ENCODE measurements around the gene BHLHE40. TPM values are rescaled to one million over a fixed set of nuclear protein-coding genes. Genes with fewer than 3 reads are reported as not detected.
A peak's percentile ranks its signal among the peaks of the same experiment; 100 is the strongest.

The BHLHE40 gene
- total and polyA plus RNA-seq, 4 donors: 28.5 to 204 (median 88.4) TPM

DNA sequence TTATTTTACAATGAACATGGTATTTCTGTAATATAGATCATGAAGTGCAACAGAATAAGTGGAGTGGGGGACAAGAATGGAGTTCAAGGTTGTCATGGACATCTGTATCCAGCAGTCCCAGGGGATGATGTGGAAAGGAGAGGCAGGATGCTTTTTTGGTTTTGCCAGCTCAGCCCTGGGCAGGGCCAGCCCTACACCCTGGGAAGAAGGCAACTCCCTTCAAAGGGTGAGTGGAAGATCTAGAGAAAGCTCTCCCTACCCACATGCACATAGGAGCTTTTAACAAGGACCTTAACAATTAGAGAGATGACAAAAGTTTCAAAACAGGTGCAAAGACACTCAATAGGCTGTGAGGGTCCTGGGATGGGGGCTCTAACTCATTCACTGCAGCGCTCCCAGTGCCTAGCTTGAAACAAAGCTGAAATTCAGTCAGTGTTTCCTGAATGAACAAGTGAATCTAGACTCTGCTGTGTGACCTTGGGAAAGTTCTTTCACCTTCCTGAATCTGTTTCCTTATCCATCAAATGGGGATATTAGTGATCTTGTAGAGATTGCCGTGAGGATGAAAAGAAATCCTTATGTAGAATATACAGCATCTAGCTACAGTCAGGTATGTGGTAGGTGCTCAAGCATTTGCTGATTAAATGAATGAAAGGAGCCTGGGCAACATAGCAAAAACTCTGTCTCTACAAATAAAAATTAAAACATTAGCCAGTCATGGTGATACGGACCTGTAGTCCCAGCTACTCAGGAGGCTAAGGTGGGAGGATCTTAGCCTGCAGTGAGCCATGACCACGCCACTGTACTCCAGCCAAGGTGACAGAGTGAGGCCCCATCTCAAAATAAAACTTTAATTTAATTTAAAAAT is 14.3 kb downstream of the BHLHE40 start:
- ATAC-seq (ENCODE audit: insufficient read depth, low FRiP score) (no peak), DNase-seq (no peak)
- Histone ChIP-seq H3K27ac (ENCODE audit: low read depth in 1 of 2, low read length in 1 of 2) (no peak overlapping the region), H3K9ac (ENCODE audit: insufficient read depth in 1 of 2, low read length in 2 of 2) (no peak overlapping the region), H3K4me3 (no peak overlapping the region), H3K4me1 (ENCODE audit: control insufficient read depth in 5 of 5, insufficient read depth in 5 of 5, low read length in 5 of 5) (peaks cover 0 to 4% (median 0%) of the 10 kb centered on the region in 5 donors), H3K9me3 (ENCODE audit: control insufficient read depth in 4 of 4, insufficient read depth in 3 of 4, low read length in 3 of 4) (no peaks in the 10 kb centered on the region), H3K27me3 (ENCODE audit: control insufficient read depth in 3 of 3, insufficient read depth in 3 of 3, low read length in 2 of 3) (peaks cover 0 to 5% (median 0%) of the 10 kb centered on the region in 3 donors), H3K36me3 (ENCODE audit: control insufficient read depth in 4 of 4, insufficient read depth in 4 of 4, low read length in 4 of 4) (no peaks in the 10 kb centered on the region)
- WGBS, 2 donors: 90 to 97% methylated on average over 4 of the region's 4 CpGs
- no peak for TF ChIP-seq CTCF (IDR thresholded peaks at IDR 0.05; ENCODE audit: control extremely low read depth, extremely low read depth)

- no peak for DNase-seq
- no peak overlapping the region for H3K9ac ChIP-seq (ENCODE audit: insufficient read depth in 1 of 2, low read length in 2 of 2)
- TF ChIP-seq CTCF (IDR thresholded peaks at IDR 0.05; ENCODE audit: control extremely low read depth, extremely low read depth): no peak
Observed at GRCh38 chr3:4994144-4994730, 15.0 kb downstream of the BHLHE40 start.

GRCh38 chr3:4994823-4995499 is 15.7 kb downstream of the BHLHE40 start:
- Histone ChIP-seq H3K27ac (ENCODE audit: low read depth in 1 of 2, low read length in 1 of 2) (peak overlapping the region; percentile 12 to 23), H3K4me3 (no peak overlapping the region), H3K9ac (ENCODE audit: insufficient read depth in 1 of 2, low read length in 2 of 2) (no peak overlapping the region)

More at GRCh38 chr3:4994144-4994730, 15.0 kb downstream of the BHLHE40 start:
- no peaks in the 10 kb centered on the region for H3K36me3 ChIP-seq (ENCODE audit: control insufficient read depth in 4 of 4, insufficient read depth in 4 of 4, low read length in 4 of 4)
- H3K27ac ChIP-seq (ENCODE audit: low read depth in 1 of 2, low read length in 1 of 2): no peak overlapping the region
- H3K4me3 ChIP-seq: no peak overlapping the region
- peaks cover 0 to 5% (median 0%) of the 10 kb centered on the region in 3 donors for H3K27me3 ChIP-seq (ENCODE audit: control insufficient read depth in 3 of 3, insufficient read depth in 3 of 3, low read length in 2 of 3)
- ATAC-seq (ENCODE audit: insufficient read depth, low FRiP score): no peak
- H3K4me1 ChIP-seq (ENCODE audit: control insufficient read depth in 5 of 5, insufficient read depth in 5 of 5, low read length in 5 of 5): no peaks in the 10 kb centered on the region
- no peaks in the 10 kb centered on the region for H3K9me3 ChIP-seq (ENCODE audit: control insufficient read depth in 4 of 4, insufficient read depth in 3 of 4, low read length in 3 of 4)

More at GRCh38 chr3:4994823-4995499, 15.7 kb downstream of the BHLHE40 start:
- peak; percentile 34 for ATAC-seq (ENCODE audit: insufficient read depth, low FRiP score)
- TF ChIP-seq CTCF (IDR thresholded peaks at IDR 0.05; ENCODE audit: control extremely low read depth, extremely low read depth): no peak
- 79 to 83% methylated on average over 11 of the region's 11 CpGs for WGBS, 2 donors
- Histone ChIP-seq H3K36me3 (ENCODE audit: control insufficient read depth in 4 of 4, insufficient read depth in 4 of 4, low read length in 4 of 4) (no peaks in the 10 kb centered on the region), H3K27me3 (ENCODE audit: control insufficient read depth in 3 of 3, insufficient read depth in 3 of 3, low read length in 2 of 3) (peaks cover 0 to 5% (median 0%) of the 10 kb centered on the region in 3 donors), H3K9me3 (ENCODE audit: control insufficient read depth in 4 of 4, insufficient read depth in 3 of 4, low read length in 3 of 4) (no peaks in the 10 kb centered on the region), H3K4me1 (ENCODE audit: control insufficient read depth in 5 of 5, insufficient read depth in 5 of 5, low read length in 5 of 5) (no peaks in the 10 kb centered on the region)
- no peak for DNase-seq

Measured in lung (tissue), 12 donors.